H1 (cell line): ENCODE results near the gene LONP2. TPM values are rescaled to one million over a fixed set of nuclear protein-coding genes. Genes with fewer than 3 reads are reported as not detected.

Experiments
- CTCF ChIA-PET: fragments of 300-600 bp; sonication (Branson Sonifier 250); formaldehyde crosslinking; loops from one replicate; lab custom pipeline; 2021; ENCODE audit not compliant: partially characterized antibody; lab: Charles Lee
- POLR2A ChIA-PET: fragments of 300-600 bp; sonication (Branson Sonifier 250); formaldehyde crosslinking; loops from one replicate; lab custom pipeline; 2021; ENCODE audit warnings: inconsistent platforms; ENCODE audit not compliant: partially characterized antibody; lab: Charles Lee
- DNase-seq, 2 experiments: peaks; one replicate each; pipeline versions ENCODE4 v3.0.0 to v3.0.0-alpha.2; 2010 to 2022; ENCODE audit warnings: low spot score in 2 of 2, low read depth in 1 of 2, mixed read lengths in 1 of 2
- FAIRE-seq: peaks from 2 replicates; lab custom pipeline; 2011; peaks lifted over from hg19 to GRCh38; lab: Jason Lieb, UNC
- H2AFZ ChIP-seq: 2 replicates; pipeline ENCODE4 v1.8.1; 2012; ENCODE audit warnings: low read length, inconsistent platforms
- H2AK5ac ChIP-seq: 2 replicates; pipeline ENCODE4 v1.6.1; 2013; ENCODE audit warnings: low read depth, low read length
- H2BK120ac ChIP-seq: replicated peaks from 2 replicates; pipeline ENCODE3; 2013; ENCODE audit warnings: low read depth, low read length, inconsistent platforms
- H2BK12ac ChIP-seq: 2 replicates; pipeline ENCODE4 v1.6.1; 2013; ENCODE audit warnings: low read depth, low read length
- H2BK15ac ChIP-seq: 2 replicates; pipeline ENCODE4 v1.6.1; 2013; ENCODE audit warnings: low read length
- H2BK20ac ChIP-seq: 2 replicates; pipeline ENCODE4 v1.6.1; 2013; ENCODE audit warnings: low read length
- H2BK5ac ChIP-seq: 2 replicates; pipeline ENCODE4 v1.6.1; 2013; ENCODE audit warnings: low read depth, low read length
- H3K14ac ChIP-seq: 2 replicates; pipeline ENCODE4 v1.6.1; 2013; ENCODE audit warnings: inconsistent platforms; ENCODE audit not compliant: insufficient read length
- H3K18ac ChIP-seq: 2 replicates; pipeline ENCODE4 v1.6.1; 2013; ENCODE audit warnings: low read length; ENCODE audit errors: extremely low read depth
- H3K23ac ChIP-seq: 2 replicates; pipeline ENCODE4 v1.6.1; 2013; ENCODE audit warnings: inconsistent platforms; ENCODE audit not compliant: insufficient read length
- H3K23me2 ChIP-seq: 2 replicates; pipeline ENCODE4 v1.6.1; 2013; ENCODE audit warnings: low read depth, low read length
- H3K27ac ChIP-seq: 2 replicates; pipeline ENCODE4 v1.6.1; 2011; ENCODE audit warnings: low read depth, low read length, inconsistent platforms
- H3K27me3 ChIP-seq, 4 experiments: replicated peaks in 1 of 4; 1 replicate in 1 of 4; 2 replicates in 3 of 4; pipeline versions ENCODE4 v1.6.1 to v1.8.1; 2011 to 2013; ENCODE audit warnings: low read length in 3 of 4, mild to moderate bottlenecking in 3 of 4, inconsistent platforms in 2 of 4, mixed read lengths in 2 of 4, moderate library complexity in 1 of 4; ENCODE audit not compliant: control insufficient read depth in 3 of 4, insufficient read depth in 3 of 4; ENCODE audit errors: extremely low read depth in 1 of 4
- H3K36me3 ChIP-seq, 4 experiments: 2 replicates each; pipeline versions ENCODE4 v1.6.1 to v1.8.1; 2011 to 2013; ENCODE audit warnings: mild to moderate bottlenecking in 4 of 4, low read length in 3 of 4, moderate library complexity in 2 of 4, control low read depth in 1 of 4, inconsistent platforms in 1 of 4; ENCODE audit not compliant: insufficient read depth in 4 of 4, control insufficient read depth in 2 of 4
- H3K4ac ChIP-seq: replicated peaks from 2 replicates; pipeline ENCODE3; 2013; ENCODE audit warnings: low read length, low read depth, mixed read lengths, inconsistent platforms; ENCODE audit not compliant: insufficient read length
- H3K4me1 ChIP-seq, 4 experiments: replicated peaks in 1 of 4; 1 replicate in 1 of 4; 2 replicates in 3 of 4; pipeline versions ENCODE4 v1.6.1 to v1.8.1; 2011 to 2013; ENCODE audit warnings: low read length in 3 of 4, inconsistent platforms in 2 of 4, mixed read lengths in 1 of 4; ENCODE audit not compliant: insufficient read depth in 4 of 4, control insufficient read depth in 3 of 4
- H3K4me2 ChIP-seq, 2 experiments: 2 replicates each; pipeline versions ENCODE4 v1.6.1 to v1.8.1; 2011 to 2013; ENCODE audit warnings: low read depth in 2 of 2, low read length in 2 of 2, control low read depth in 1 of 2, inconsistent platforms in 1 of 2, mild to moderate bottlenecking in 1 of 2; ENCODE audit not compliant: insufficient read depth in 1 of 2
- H3K4me3 ChIP-seq, 4 experiments: fragments of 200-600, 300-600 bp in 1 of 4; sonication (generic), shearing (Covaris generic), sonication (Bioruptor Twin) in 1 of 4; 2 replicates each; pipeline versions ENCODE4 v1.5.1 to v1.8.1; 2011 to 2016; ENCODE audit warnings: low read length in 4 of 4, low read depth in 3 of 4, control low read depth in 2 of 4, inconsistent platforms in 2 of 4, mild to moderate bottlenecking in 2 of 4, mixed read lengths in 1 of 4, moderate library complexity in 1 of 4; ENCODE audit not compliant: insufficient read depth in 2 of 4; ENCODE audit errors: extremely low read depth in 1 of 4
- H3K56ac ChIP-seq: replicated peaks from 2 replicates; pipeline ENCODE3; 2013; ENCODE audit warnings: low read depth, mild to moderate bottlenecking, mixed read lengths, low read length, inconsistent platforms; ENCODE audit not compliant: insufficient read length
- H3K79me1 ChIP-seq: 2 replicates; pipeline ENCODE4 v1.6.1; 2013; ENCODE audit warnings: low read depth, low read length, control low read depth
- H3K79me2 ChIP-seq, 2 experiments: 2 replicates each; pipeline versions ENCODE4 v1.6.1 to v1.8.1; 2012 to 2013; ENCODE audit warnings: low read length in 2 of 2, mild to moderate bottlenecking in 2 of 2, inconsistent platforms in 1 of 2; ENCODE audit not compliant: insufficient read depth in 2 of 2, control insufficient read depth in 1 of 2
- H3K9ac ChIP-seq, 4 experiments: replicated peaks in 1 of 4; 1 replicate in 1 of 4; 2 replicates in 3 of 4; pipeline versions ENCODE4 v1.6.1 to v1.8.1; 2011 to 2013; ENCODE audit warnings: low read depth in 3 of 4, low read length in 3 of 4, control low read depth in 2 of 4, mild to moderate bottlenecking in 2 of 4, moderate library complexity in 2 of 4, inconsistent platforms in 1 of 4; ENCODE audit errors: extremely low read depth in 1 of 4
- H3K9me3 ChIP-seq, 2 experiments: 2 replicates each; pipeline versions ENCODE4 v1.6.1 to v1.8.1; 2012 to 2013; ENCODE audit warnings: mild to moderate bottlenecking in 2 of 2, moderate library complexity in 2 of 2, control low read depth in 1 of 2, inconsistent platforms in 1 of 2, low read depth in 1 of 2, low read length in 1 of 2, mixed read lengths in 1 of 2; ENCODE audit not compliant: insufficient read depth in 2 of 2
- H4K20me1 ChIP-seq, 2 experiments: replicated peaks in 1 of 2; 2 replicates each; pipeline versions ENCODE3 to v1.8.1; 2011 to 2013; ENCODE audit warnings: inconsistent platforms in 2 of 2, low read length in 2 of 2, mild to moderate bottlenecking in 1 of 2; ENCODE audit not compliant: insufficient read depth in 2 of 2, control insufficient read depth in 1 of 2
- H4K5ac ChIP-seq: 2 replicates; pipeline ENCODE4 v1.6.1; 2013; ENCODE audit warnings: low read length, low read depth, mixed read lengths, inconsistent platforms; ENCODE audit not compliant: insufficient read length
- H4K8ac ChIP-seq: 2 replicates; pipeline ENCODE4 v1.8.0; 2013; ENCODE audit warnings: mild to moderate bottlenecking, moderate library complexity, low read length, inconsistent platforms; ENCODE audit not compliant: insufficient read depth; ENCODE audit errors: extremely low read depth
- H4K91ac ChIP-seq: replicated peaks from 2 replicates; pipeline ENCODE3; 2013; ENCODE audit warnings: low read length, mixed read lengths, inconsistent platforms; ENCODE audit not compliant: insufficient read length
- BACH1 ChIP-seq: IDR thresholded peaks from 2 replicates; pipeline ENCODE4 v1.6.1; 2012; ENCODE audit warnings: low read length, improper control_type of control experiment
- CBX8 ChIP-seq: fragments of 300-800, 300-1000 bp; sonication (generic); IDR thresholded peaks from 2 replicates; pipeline ENCODE4 v1.7.1; 2016; ENCODE audit warnings: low read depth, low read length, borderline replicate concordance
- CHD1 ChIP-seq: IDR thresholded peaks from 2 replicates; pipeline ENCODE4 v1.6.1; 2012; ENCODE audit warnings: low read depth, low read length, improper control_type of control experiment
- GABPA ChIP-seq: IDR thresholded peaks from 2 replicates; pipeline ENCODE4 v1.6.1; 2011; ENCODE audit warnings: mild to moderate bottlenecking, low read length, moderate library complexity, borderline replicate concordance; ENCODE audit not compliant: insufficient read depth
- JUND ChIP-seq: IDR thresholded peaks from 2 replicates; pipeline ENCODE4 v1.6.1; 2011; ENCODE audit warnings: mild to moderate bottlenecking, improper control_type of control experiment, low read length
- MAX ChIP-seq: IDR thresholded peaks from 2 replicates; pipeline ENCODE4 v1.6.1; 2012; ENCODE audit warnings: inconsistent platforms
- PHF8 ChIP-seq: fragments of 200-600 bp; sonication (generic); conservative IDR thresholded peaks from 2 replicates; pipeline ENCODE4 v1.7.1; 2012; ENCODE audit warnings: low read depth, mild to moderate bottlenecking, inconsistent platforms, low read length, moderate library complexity
- POLR2A ChIP-seq, 2 experiments: IDR thresholded peaks; 1 replicate in 1 of 2; 2 replicates in 1 of 2; pipeline ENCODE4 v1.6.1; 2011; ENCODE audit warnings: low read depth in 2 of 2, low read length in 2 of 2, mild to moderate bottlenecking in 2 of 2; ENCODE audit errors: control extremely low read depth in 1 of 2
- SRF ChIP-seq: IDR thresholded peaks from 2 replicates; pipeline ENCODE4 v1.6.1; 2011; ENCODE audit warnings: mild to moderate bottlenecking, low read depth, low read length, moderate library complexity
- TAF1 ChIP-seq: IDR thresholded peaks from 2 replicates; pipeline ENCODE4 v1.6.1; 2011; ENCODE audit warnings: mild to moderate bottlenecking, low read depth, low read length
- WGBS, 2 experiments: shearing (Covaris generic) in 1 of 2; methylation state at CpG; one replicate each; pipeline versions ENCODE4 v1.1.6 to v1.1.7; 2013 to 2015; ENCODE audit warnings: low lambda C conversion rate in 2 of 2, mixed read lengths in 2 of 2, inconsistent platforms in 1 of 2, low coverage in 1 of 2, missing lambda C conversion rate in 1 of 2; ENCODE audit not compliant: insufficient replicate concordance in 2 of 2, insufficient coverage in 1 of 2, insufficient read length in 1 of 2; ENCODE audit errors: extremely low coverage in 1 of 2, missing lambda C conversion rate in 1 of 2; 5-methylcytosine and 5-hydroxymethylcytosine counted together
- polyA plus RNA-seq, 7 experiments: library from polyadenylated mRNA; depleted of rRNA in 3 of 7; stranded (reverse) in 5 of 7; unstranded in 2 of 7; fragments of >200 nt in 5 of 7; fragments of 200-250 nt in 2 of 7; gene quantifications; 1 replicate in 5 of 7; 2 replicates in 1 of 7; 4 replicates in 1 of 7; pipeline versions ENCODE4 v1.2.1 to v1.2.3, GENCODE V29; 2011 to 2013; ENCODE audit warnings: missing spikeins in 2 of 7, mixed read lengths in 2 of 7
- total RNA-seq: library from RNA; stranded (reverse); fragmentation: NEBNext Ultra II Directional; extraction: Animal tissue kit (Norgen Biotek cat#: 25700); gene quantifications from 2 replicates; pipeline ENCODE4 v1.2.1, GENCODE V29; 2021
- TF ChIP-seq, protein P1 (sequence below): IDR thresholded peaks from 2 replicates; pipeline ENCODE4 v1.6.1; 2011; ENCODE audit warnings: low read depth, mild to moderate bottlenecking, low read length; ENCODE audit not compliant: insufficient read depth

LONP2 gene
- total and polyA plus RNA-seq, 2 of the 8 experiments (the other 6 are each of a cell fraction or from before 2014, with no cell fraction given) = 8.1 to 23.1 TPM

- Histone ChIP-seq H2BK120ac (no peak overlapping the region), H3K4me3 (no peak overlapping the region), H4K20me1 (no peaks in the 10 kb centered on the region), H3K23me2 (no peaks in the 10 kb centered on the region), H2BK20ac (no peak overlapping the region), H2AK5ac (no peak overlapping the region), H3K23ac (no peak overlapping the region), H4K5ac (no peak overlapping the region), H3K36me3 (no peaks in the 10 kb centered on the region), H3K9me3 (no peaks in the 10 kb centered on the region), H2BK12ac (no peak overlapping the region), H3K27ac (no peak overlapping the region), H3K79me1 (no peaks in the 10 kb centered on the region), H3K4ac (no peak overlapping the region), H3K9ac (no peak overlapping the region), H3K14ac (no peak overlapping the region), H2AFZ (peak overlapping the region; percentile 74; the same call in 1 of the 2 replicates), H2BK5ac (no peak overlapping the region), H4K8ac (no peak overlapping the region), H3K79me2 (no peaks in the 10 kb centered on the region), H2BK15ac (no peak overlapping the region), H3K27me3 (no peaks in the 10 kb centered on the region), H3K4me2 (no peak overlapping the region), H4K91ac (no peak overlapping the region), H3K4me1 (no peaks in the 10 kb centered on the region), H3K18ac (no peak overlapping the region), H3K56ac (no peak overlapping the region)
- ChIA-PET POLR2A (interaction anchor here (0.5 kb wide), 1 partner anchor 1577 kb away, joined by 3 read pairs; no protein-coding TSS in a partner anchor), CTCF (no interaction called here)
- FAIRE-seq = no peak
- 84% methylated on average over 8 of the region's 8 CpGs; no CpG with 5 or more reads in 1 of the 2 experiments for WGBS, 2 experiments
- peak in 1 of 2 experiments; percentile 17 for DNase-seq
- no peak for TF ChIP-seq JUND
- no peak for TF ChIP-seq POLR2A (IDR thresholded peaks at IDR 0.05; ENCODE audit: control extremely low read depth in 1 of 2, low read depth in 2 of 2, low read length in 2 of 2)
- TF ChIP-seq PHF8 = no peak
- no peak for TF ChIP-seq SRF
- no peak for TF ChIP-seq CBX8
- TF ChIP-seq CHD1 = no peak
- TF ChIP-seq MAX = no peak
- no peak for TF ChIP-seq GABPA
- TF ChIP-seq BACH1 = no peak
- TF ChIP-seq, protein P1, sequence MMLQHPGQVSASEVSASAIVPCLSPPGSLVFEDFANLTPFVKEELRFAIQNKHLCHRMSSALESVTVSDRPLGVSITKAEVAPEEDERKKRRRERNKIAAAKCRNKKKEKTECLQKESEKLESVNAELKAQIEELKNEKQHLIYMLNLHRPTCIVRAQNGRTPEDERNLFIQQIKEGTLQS = no peak
- no peak for TF ChIP-seq TAF1
Observed at GRCh38 chr16:48206594-48207242, 37.4 kb upstream of the LONP2 start.
